ENCODE data around the gene MYO16.

GRCh38 chr13:109204252-109204651, 574.8 kb downstream of the MYO16 start:
- no peak for TF ChIP-seq CTCF (IDR thresholded peaks at IDR 0.05)
- TF ChIP-seq POLR2A (IDR thresholded peaks at IDR 0.05), result no peak
